Common myeloid progenitor, CD34-positive (primary cell): ENCODE measurements around the gene DHTKD1.
"Not testable (repeated sequence)": the region's sequence is repeated elsewhere in the genome, so short reads cannot be mapped to it uniquely, and the experiment has no call there.

ENCODE experiments used
- CTCF ChIA-PET: fragments of 350-600 bp; sonication (Branson Sonifier 250); formaldehyde crosslinking; loops from one replicate; lab custom pipeline; 2021; ENCODE audit warnings: antibody characterized with exemption; lab: Charles Lee
- POLR2A ChIA-PET: fragments of 350-600 bp; sonication (Branson Sonifier 250); formaldehyde crosslinking; loops from one replicate; lab custom pipeline; 2021; ENCODE audit warnings: antibody characterized with exemption; lab: Charles Lee
- DNase-seq, 3 donors: peaks; one replicate each; pipeline versions ENCODE4 v3.0.0 to v3.0.0-alpha.2; 2013
- H3K27ac ChIP-seq, 2 experiments: 1 replicate in 1 of 2; 2 replicates in 1 of 2; pipeline ENCODE4 v1.7.0; 2013; ENCODE audit warnings: inconsistent platforms in 2 of 2, low read length in 2 of 2, mild to moderate bottlenecking in 2 of 2, low read depth in 1 of 2, moderate library complexity in 1 of 2; ENCODE audit not compliant: severe bottlenecking in 2 of 2, insufficient read depth in 1 of 2, poor library complexity in 1 of 2
- H3K27me3 ChIP-seq, 5 experiments: replicated peaks in 2 of 5; 1 replicate in 3 of 5; 2 replicates in 2 of 5; pipeline versions ENCODE4 v1.6.1 to v1.7.0; 2013; ENCODE audit warnings: low read length in 4 of 5, mild to moderate bottlenecking in 2 of 5, moderate library complexity in 2 of 5, inconsistent platforms in 1 of 5; ENCODE audit not compliant: insufficient read depth in 5 of 5, control insufficient read depth in 4 of 5
- H3K36me3 ChIP-seq, 4 experiments: 1 replicate in 2 of 4; 2 replicates in 2 of 4; pipeline versions ENCODE4 v1.6.1 to v1.7.0; 2013; ENCODE audit warnings: low read length in 3 of 4, control low read depth in 1 of 4, mild to moderate bottlenecking in 1 of 4; ENCODE audit not compliant: control insufficient read depth in 4 of 4, insufficient read depth in 4 of 4
- H3K4me1 ChIP-seq, 4 experiments: 1 replicate in 3 of 4; 2 replicates in 1 of 4; pipeline versions ENCODE4 v1.6.1 to v1.7.1; 2013; ENCODE audit warnings: low read length in 3 of 4, mild to moderate bottlenecking in 3 of 4, control low read depth in 1 of 4, inconsistent platforms in 1 of 4, moderate library complexity in 1 of 4; ENCODE audit not compliant: control insufficient read depth in 4 of 4, insufficient read depth in 4 of 4; ENCODE audit errors: control extremely low read depth in 1 of 4
- H3K4me3 ChIP-seq, 7 experiments: 1 replicate in 4 of 7; 2 replicates in 3 of 7; pipeline versions ENCODE4 v1.5.1 to v1.7.0; 2013; ENCODE audit warnings: mild to moderate bottlenecking in 7 of 7, low read length in 6 of 7, moderate library complexity in 6 of 7, inconsistent platforms in 2 of 7, low read depth in 2 of 7, control low read depth in 1 of 7; ENCODE audit not compliant: insufficient read depth in 4 of 7, control insufficient read depth in 1 of 7; ENCODE audit errors: extremely low read depth in 1 of 7
- H3K9me3 ChIP-seq, 5 experiments: 1 replicate in 4 of 5; 2 replicates in 1 of 5; pipeline versions ENCODE4 v1.6.1 to v1.7.1; 2013; ENCODE audit warnings: low read length in 4 of 5, mild to moderate bottlenecking in 2 of 5, inconsistent platforms in 1 of 5, low read depth in 1 of 5, moderate library complexity in 1 of 5; ENCODE audit not compliant: control insufficient read depth in 4 of 5, insufficient read depth in 2 of 5; ENCODE audit errors: control extremely low read depth in 1 of 5
- WGBS: methylation state at CpG from one replicate; pipeline ENCODE4 v1.1.5; 2013; ENCODE audit not compliant: insufficient coverage; 5-methylcytosine and 5-hydroxymethylcytosine counted together

DHTKD1 gene

DNA sequence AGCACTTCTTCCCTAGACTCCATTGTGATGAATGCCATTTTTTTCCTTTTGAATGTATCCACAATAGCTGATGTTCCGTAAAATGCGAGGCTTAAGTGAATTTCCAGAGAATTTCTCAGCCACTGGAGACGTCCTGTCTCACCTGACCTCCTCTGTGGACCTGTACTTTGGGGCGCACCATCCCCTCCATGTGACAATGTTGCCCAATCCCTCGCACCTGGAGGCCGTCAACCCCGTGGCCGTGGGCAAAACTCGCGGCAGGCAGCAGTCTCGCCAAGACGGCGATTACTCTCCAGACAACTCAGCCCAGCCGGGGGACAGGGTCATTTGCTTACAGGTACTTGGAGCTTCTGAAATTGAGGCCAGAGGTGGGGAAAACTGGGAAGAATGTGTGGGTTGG is 20.2 kb downstream of the DHTKD1 start:
- Histone ChIP-seq H3K27me3 (no peaks in the 10 kb centered on the region), H3K27ac (no peak overlapping the region), H3K4me3 (no peak overlapping the region), H3K4me1 (peaks cover 0 to 16% (median 10%) of the 10 kb centered on the region in 4 experiments), H3K9me3 (no peaks in the 10 kb centered on the region), H3K36me3 (peaks cover 22 to 67% (median 46%) of the 10 kb centered on the region in 4 experiments)
- DNase-seq: no peak
- ChIA-PET CTCF (interaction anchor here (0.7 to 2.1 kb wide), 2 partner anchors 10 to 16 kb away, joined by 5 read pairs; no protein-coding TSS in a partner anchor), POLR2A (no interaction called here)
- WGBS: over 99% methylated on average over 14 of the region's 14 CpGs

DNA sequence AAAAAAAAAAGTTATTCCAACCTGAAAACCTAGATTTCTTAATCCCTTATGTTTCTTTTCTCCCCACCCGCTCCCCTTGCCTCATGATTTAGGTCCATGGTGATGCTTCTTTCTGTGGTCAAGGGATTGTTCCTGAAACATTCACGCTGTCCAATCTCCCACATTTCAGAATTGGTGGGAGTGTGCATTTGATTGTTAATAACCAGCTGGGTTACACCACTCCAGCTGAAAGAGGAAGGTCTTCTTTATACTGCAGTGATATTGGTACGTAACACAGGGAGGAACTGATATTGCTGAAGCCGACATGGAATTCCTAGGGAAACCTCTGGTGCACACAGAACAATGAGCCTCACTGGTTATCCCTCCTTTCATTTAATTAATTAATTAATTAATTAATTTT is 22.7 kb downstream of the DHTKD1 start:
- no peaks in the 10 kb centered on the region for H3K27me3 ChIP-seq
- WGBS: 100% methylated on average over 1 of the region's 4 CpGs
- ChIA-PET CTCF (no interaction called here), POLR2A (no interaction called here)
- H3K27ac ChIP-seq: no peak overlapping the region
- H3K4me3 ChIP-seq: no peak overlapping the region
- H3K4me1 ChIP-seq: no peaks in the 10 kb centered on the region
- no peaks in the 10 kb centered on the region for H3K9me3 ChIP-seq
- no peak for DNase-seq
- peaks cover 25 to 76% (median 50%) of the 10 kb centered on the region in 4 experiments for H3K36me3 ChIP-seq

DNA sequence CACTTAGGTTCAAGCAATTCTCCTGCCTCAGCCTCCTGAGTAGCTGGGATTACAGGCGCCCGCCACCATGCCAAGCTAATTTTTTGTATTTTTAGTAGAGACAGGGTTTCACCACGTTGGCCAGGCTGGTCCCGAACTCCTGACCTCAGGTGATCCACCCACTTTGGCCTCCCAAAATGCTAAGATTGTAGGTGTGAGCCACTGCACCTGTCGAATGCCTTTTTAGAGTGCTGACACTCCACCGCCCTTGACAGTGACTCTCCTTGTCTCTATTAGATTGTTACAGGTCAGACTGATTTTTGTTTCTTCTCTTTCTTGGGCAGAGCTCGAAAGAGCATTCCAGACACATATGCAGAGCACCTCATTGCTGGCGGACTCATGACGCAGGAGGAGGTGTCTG is 28.6 kb downstream of the DHTKD1 start:
- H3K27ac ChIP-seq, H3K27me3 ChIP-seq, H3K4me1 ChIP-seq, H3K9me3 ChIP-seq, H3K4me3 ChIP-seq, DNase-seq, POLR2A ChIA-PET: not testable (repeated sequence)
- H3K36me3 ChIP-seq: peaks cover 22 to 66% (median 44%) of the 10 kb centered on the region in 4 experiments
- CTCF ChIA-PET: interaction anchor here (2.4 kb wide), 1 partner anchor 11 kb away, joined by 7 read pairs; no protein-coding TSS in a partner anchor
- 92% methylated on average over 6 of the region's 9 CpGs for WGBS

DNA sequence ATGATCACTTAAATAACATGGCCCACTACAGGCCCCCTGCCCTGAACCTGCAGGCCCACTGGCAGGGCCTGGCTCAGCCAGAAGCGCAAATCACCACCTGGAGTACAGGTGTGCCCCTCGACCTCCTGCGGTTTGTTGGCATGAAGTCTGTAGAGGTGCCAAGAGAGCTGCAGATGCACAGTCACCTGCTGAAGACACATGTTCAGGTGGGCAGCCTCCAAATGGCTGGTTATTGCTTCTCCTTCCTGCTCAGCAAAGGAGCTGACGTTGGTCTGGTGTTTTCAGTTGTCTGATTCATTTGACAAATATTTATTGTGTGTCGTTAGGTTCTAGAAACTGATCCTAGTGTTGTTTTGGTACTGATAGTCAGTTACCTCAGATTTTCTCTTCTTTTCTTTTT is 29.0 kb downstream of the DHTKD1 start:
- H3K27ac ChIP-seq: no peak overlapping the region
- H3K4me1 ChIP-seq: no peaks in the 10 kb centered on the region
- ChIA-PET CTCF (interaction anchor here (0.6 to 2.4 kb wide), 2 partner anchors 10 to 949 kb away, joined by 3 to 7 read pairs; no protein-coding TSS in a partner anchor), POLR2A (no interaction called here)
- no peaks in the 10 kb centered on the region for H3K9me3 ChIP-seq
- peaks cover 19 to 63% (median 43%) of the 10 kb centered on the region in 4 experiments for H3K36me3 ChIP-seq
- 97% methylated on average over 3 of the region's 5 CpGs for WGBS
- DNase-seq: no peak
- no peak overlapping the region for H3K4me3 ChIP-seq
- H3K27me3 ChIP-seq: no peaks in the 10 kb centered on the region

DNA sequence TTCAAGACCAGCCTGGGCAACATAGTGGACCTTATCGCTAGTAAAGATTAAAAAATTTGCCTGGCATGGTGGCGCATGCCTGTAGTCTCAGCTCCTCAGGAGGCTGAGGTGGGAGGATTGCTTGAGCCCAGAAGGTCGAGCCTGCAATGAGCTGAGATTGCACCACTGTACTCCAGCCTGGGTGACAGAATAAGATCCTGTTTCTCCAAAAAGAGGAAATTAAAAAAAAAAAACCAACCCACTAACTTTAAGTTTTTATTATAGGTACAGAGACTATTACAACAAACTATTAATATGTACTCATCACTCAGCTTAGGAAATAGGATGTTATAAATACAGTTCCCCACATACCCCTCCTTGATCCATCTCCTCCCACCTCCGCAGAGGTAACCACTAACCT is 30.2 kb downstream of the DHTKD1 start:
- no peak for DNase-seq
- Histone ChIP-seq H3K4me3 (no peak overlapping the region), H3K36me3 (peaks cover 17 to 61% (median 42%) of the 10 kb centered on the region in 4 experiments), H3K9me3 (no peaks in the 10 kb centered on the region), H3K27ac (no peak overlapping the region), H3K4me1 (no peaks in the 10 kb centered on the region), H3K27me3 (no peaks in the 10 kb centered on the region)
- CTCF ChIA-PET: interaction anchor here (2.4 kb wide), 1 partner anchor 9 kb away, joined by 7 read pairs; no protein-coding TSS in a partner anchor
- POLR2A ChIA-PET: no interaction called here
- WGBS: 92% methylated on average over 2 of the region's 4 CpGs

DNA sequence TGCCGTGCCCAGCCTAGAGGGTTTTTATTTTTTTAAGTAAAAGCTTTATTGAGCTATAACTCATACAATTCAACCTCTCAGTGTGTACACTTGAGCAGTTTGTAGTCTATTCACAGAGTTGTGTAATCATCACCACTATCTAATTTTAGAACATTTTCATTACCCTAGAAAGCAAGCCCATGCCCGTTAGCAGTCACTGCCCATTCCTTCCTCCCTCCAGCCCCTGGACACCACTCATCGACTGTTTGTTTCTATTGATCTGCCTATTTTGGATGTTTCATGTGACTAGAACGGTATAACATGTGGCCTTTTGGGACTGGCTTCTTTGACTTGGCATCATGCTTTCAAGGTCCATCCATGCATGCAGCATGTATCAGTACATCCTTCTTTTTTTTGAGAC is 35.0 kb downstream of the DHTKD1 start:
- H3K27ac ChIP-seq: no peak overlapping the region
- H3K4me1 ChIP-seq: no peaks in the 10 kb centered on the region
- peaks cover 18 to 70% (median 50%) of the 10 kb centered on the region in 4 experiments for H3K36me3 ChIP-seq
- no peak overlapping the region for H3K4me3 ChIP-seq
- no peaks in the 10 kb centered on the region for H3K9me3 ChIP-seq
- POLR2A ChIA-PET: no interaction called here
- H3K27me3 ChIP-seq: no peaks in the 10 kb centered on the region
- CTCF ChIA-PET: no interaction called here
- 93% methylated on average over 3 of the region's 4 CpGs for WGBS
- DNase-seq: no peak

DNA sequence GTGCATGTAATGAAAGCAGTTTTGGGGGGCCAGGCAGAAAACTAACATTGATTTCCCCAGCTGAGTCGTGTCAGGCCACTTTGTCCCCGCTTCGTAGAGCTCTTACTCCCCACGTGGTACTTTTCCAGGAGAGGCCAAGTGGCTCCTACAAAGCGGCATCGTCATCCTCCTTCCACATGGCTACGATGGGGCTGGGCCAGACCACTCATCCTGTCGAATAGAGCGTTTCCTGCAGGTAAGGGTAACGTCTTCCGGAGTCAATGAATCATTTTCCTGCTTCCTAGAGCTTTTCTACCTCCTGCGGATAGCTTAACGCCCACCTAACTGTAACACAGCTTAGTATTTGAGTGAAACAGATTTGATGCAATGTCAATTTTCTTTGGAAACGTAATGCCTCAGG is 39.0 kb downstream of the DHTKD1 start:
- ChIA-PET CTCF (interaction anchor here (2.8 kb wide), 1 partner anchor 10 kb away, joined by 7 read pairs; no protein-coding TSS in a partner anchor), POLR2A (no interaction called here)
- H3K4me3 ChIP-seq: no peak overlapping the region
- H3K4me1 ChIP-seq: peaks cover 0 to 17% (median 7%) of the 10 kb centered on the region in 4 experiments
- peaks cover 10 to 63% (median 42%) of the 10 kb centered on the region in 4 experiments for H3K36me3 ChIP-seq
- 90% methylated on average over 14 of the region's 14 CpGs for WGBS
- no peak overlapping the region for H3K27ac ChIP-seq
- H3K9me3 ChIP-seq: no peaks in the 10 kb centered on the region
- H3K27me3 ChIP-seq: no peaks in the 10 kb centered on the region
- no peak for DNase-seq
